Activated CD4-positive, alpha-beta T cell treated with anti-CD3 and anti-CD28 coated beads, Interleukin-2, amount 50 U/mL, for 16 hours (primary cell): ENCODE measurements around the gene ADAMTS17.

Source experiments
- DNase-seq: peaks from one replicate; pipeline ENCODE4 v3.0.0-alpha.2; 2020

The ADAMTS17 gene

GRCh38 chr15:100266166-100266565 lies 75.6 kb downstream of the ADAMTS17 start:
- no peak for DNase-seq

GRCh38 chr15:100265641-100266035 lies 76.1 kb downstream of the ADAMTS17 start:
- no peak for DNase-seq

- DNase-seq = no peak
Measured at GRCh38 chr15:100264994-100265640, 76.7 kb downstream of the ADAMTS17 start.

DNA sequence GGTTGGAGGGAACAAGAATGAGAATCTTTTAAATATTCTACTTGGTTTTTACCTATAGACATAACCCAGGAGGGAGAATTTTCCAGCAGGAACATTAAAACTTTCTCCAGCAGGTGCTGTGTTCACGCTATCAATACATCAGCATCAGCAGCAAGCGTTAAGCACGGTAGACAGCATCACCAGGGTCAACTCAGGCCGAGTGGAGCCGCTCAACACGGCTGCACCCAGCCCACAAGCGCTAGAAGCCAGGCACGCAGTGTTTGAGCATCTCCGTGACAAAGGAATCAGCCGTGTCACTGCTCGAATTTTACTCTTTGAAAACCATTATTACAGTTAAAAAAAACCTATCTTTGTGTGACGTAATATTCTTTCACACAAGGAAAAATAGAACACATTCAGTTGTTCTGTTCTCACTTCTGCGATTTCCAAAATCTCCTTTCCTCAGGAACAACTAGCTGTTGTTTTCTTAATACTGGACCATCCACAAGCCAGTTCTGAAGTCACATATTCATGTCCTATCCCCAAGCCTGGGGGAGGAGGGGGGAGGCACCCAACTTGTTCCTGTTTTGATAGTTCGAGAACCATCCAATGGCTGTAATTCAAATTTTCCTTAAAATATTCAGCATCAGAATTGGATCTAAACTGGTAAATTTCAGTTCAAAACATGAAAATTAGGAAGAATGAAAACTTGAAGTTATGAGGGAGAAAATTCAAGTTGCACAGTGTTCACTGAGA lies 77.9 kb downstream of the ADAMTS17 start:
- no peak for DNase-seq

DNA sequence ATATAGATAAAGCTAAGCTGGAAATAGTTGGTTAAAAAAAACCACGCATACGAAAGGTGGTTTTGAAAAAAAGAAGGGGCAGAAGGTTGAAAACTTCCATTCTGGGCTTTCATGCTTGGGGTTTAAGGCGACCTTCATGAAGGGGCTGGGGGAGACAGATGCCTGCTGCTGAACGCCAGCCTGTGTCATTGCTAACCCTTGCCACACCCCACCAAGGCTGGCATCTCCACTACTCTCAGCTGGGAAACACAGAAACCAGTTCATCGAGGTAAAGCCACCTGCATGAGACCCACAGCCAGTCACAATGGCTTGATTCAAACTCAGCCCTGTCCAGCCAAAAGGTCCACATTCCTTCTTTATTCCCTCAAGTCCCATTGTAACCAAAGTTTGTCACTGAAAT lies 78.7 kb downstream of the ADAMTS17 start:
- DNase-seq = no peak

DNA sequence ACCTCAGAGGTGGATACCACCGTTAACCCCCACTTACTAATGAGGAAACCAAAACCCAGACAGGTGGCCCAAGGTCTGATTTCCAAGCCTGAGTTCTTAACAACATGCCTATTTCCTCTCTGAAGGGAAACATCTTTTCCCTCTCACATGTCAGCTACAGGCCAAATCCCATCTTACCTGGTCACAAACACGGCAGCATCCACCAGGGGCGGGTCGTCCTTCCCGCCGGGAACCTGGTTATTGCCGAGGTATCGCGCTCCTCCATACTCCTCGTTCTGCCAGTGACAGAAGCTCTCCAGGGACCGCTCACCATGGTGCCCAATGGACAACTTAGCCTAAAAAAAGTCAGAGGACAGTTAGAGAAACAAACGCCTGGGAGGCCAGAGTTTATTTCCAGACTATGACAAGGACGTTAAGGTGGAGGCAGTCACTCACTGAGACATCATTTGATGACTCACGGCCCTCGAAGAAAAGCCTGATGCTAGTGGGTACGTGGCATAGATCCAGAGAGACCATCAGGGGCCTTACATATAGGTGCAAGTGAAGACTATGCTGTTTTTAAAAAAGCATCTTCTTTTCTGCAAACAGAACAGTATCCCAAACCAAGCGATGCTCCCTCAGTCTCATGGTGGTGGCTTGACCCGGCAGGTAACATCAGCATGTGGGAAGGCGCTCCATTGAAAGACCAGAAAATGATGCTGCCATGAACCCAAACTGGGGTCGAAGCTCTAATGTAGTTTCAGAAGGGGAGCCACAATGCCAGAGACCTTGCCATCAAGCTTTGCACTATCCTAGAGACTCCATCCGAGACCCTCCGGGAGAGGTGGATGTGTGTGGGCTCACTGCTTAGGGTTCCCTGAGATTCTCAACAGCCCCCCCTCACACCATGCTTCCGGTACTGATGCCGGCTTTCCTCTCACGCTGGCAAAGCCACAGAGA lies 80.2 kb downstream of the ADAMTS17 start:
- DNase-seq = no peak

GRCh38 chr15:100259266-100259665 lies 82.5 kb downstream of the ADAMTS17 start:
- DNase-seq = no peak

- no peak for DNase-seq
Measured at GRCh38 chr15:100256970-100257650, 84.7 kb downstream of the ADAMTS17 start.

DNA sequence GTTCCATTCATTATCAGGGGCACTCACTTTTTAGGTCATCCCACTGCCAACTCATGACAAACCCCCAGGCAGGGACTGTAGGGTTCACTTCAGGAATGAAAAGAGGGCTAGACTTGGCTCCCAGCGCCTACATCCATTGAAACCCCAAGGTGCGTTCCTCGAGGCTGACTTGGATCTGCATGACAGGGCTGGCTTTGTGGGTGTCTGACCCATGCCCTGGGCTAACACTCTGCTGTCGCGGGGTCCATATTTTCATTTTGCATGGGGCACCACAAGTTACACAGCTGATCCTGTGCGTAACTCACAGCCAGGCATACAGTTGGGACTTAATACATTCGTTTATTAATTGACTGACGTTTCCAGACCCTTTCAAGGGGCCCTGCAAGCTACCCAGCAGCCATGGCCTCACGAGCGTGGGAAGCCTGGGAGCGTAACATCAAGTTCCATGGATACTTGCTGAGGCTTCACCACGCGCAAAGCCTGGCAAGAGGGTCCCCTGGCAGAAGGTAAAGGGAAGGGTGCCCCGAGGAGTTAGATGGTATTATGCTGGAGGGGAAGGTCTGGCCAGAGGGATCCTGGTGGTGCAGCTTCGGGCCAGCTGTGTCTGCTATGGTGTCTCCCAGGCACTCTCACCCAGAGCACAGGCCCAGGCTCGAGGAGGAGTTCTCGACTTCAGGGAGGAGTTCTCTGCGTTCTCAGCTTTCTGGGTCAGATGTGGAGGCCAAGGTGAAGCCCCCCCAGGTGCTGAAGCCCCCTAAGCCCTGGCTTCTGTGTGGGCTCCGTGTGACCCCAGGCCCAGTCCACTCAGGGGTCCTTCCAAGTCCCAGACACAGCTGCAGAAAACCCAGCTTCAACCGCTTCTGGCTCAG lies 85.4 kb downstream of the ADAMTS17 start:
- no peak for DNase-seq

DNA sequence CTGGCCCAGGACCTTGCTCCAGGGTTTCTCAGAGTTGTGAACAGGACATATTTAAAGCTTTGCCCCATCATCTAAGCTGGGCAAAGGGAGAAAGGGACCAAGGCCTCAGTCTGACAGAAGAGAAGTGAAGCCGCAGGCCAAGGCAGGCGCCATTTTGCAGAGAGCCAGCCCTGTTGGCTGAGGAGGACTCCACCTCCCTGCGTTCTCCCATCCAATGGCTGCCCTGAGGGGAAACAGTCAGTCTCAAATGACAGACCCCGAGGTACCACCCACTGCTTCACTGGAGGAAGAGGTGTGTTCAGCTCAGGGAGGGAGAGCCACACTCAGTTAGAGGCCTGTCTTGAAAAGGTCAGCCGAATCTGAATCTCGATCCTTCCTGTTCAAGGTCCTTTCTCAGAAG lies 86.1 kb downstream of the ADAMTS17 start:
- DNase-seq = no peak

DNA sequence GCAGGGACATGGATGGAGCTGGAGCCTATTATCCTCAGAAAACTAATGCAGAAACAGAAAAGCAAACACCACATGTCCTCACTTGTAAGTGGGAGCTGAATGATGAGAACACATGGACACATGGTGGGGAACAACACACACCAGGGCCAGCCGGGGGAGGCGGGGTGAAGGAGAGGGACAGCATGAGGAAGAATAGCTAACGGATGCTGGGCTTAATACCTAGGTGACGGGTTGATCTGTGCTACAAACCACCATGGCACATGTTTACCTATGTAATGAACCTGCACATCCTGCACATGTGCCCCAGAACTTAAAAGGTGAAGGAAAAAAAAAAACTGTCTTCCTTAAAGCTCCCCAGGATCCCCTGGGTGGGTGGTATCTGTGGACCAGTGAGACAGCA lies 87.1 kb downstream of the ADAMTS17 start:
- no peak for DNase-seq

DNA sequence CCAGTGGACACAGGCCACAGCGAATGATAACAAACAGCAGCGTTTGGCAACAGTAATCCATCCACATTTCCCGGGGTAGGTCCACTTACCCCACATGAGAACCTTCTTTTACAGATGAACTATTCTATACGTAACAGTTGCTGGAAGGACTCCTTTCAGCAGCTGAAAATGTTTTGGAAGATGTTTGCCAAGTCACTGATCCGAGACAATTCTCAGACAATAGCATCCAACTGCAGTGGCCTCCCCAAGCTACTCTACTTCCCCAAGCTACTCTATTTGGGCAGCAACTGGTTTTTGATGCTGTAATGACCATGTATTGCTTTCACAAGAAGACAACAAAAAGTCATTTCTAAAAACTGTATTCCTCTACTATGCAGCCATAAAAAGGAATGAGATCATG lies 87.5 kb downstream of the ADAMTS17 start:
- DNase-seq = no peak

DNA sequence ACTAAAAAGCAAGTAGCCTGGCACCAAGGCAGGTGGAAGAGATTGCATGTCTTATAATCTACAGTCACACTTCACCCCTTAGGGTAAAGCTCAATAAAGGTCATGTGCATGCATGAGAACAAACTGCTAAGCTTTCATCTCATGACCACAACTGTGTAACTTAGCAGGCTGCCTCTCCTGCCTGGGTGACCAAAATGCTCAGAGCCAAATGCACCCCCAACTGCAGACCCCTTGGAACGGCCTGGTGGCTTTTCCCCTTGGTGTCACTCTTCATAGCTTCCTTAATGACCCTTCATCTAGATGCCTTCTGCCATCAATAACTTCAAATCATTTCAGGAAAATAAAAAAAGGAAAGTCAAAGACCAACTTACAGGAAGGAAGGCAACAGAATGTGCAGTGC lies 88.1 kb downstream of the ADAMTS17 start:
- DNase-seq = no peak

GRCh38 chr15:100252779-100253417 lies 88.9 kb downstream of the ADAMTS17 start:
- DNase-seq = no peak

GRCh38 chr15:100252359-100252758 lies 89.4 kb downstream of the ADAMTS17 start:
- DNase-seq = no peak

- DNase-seq = no peak
Measured at GRCh38 chr15:100250176-100250800, 91.5 kb downstream of the ADAMTS17 start.

DNA sequence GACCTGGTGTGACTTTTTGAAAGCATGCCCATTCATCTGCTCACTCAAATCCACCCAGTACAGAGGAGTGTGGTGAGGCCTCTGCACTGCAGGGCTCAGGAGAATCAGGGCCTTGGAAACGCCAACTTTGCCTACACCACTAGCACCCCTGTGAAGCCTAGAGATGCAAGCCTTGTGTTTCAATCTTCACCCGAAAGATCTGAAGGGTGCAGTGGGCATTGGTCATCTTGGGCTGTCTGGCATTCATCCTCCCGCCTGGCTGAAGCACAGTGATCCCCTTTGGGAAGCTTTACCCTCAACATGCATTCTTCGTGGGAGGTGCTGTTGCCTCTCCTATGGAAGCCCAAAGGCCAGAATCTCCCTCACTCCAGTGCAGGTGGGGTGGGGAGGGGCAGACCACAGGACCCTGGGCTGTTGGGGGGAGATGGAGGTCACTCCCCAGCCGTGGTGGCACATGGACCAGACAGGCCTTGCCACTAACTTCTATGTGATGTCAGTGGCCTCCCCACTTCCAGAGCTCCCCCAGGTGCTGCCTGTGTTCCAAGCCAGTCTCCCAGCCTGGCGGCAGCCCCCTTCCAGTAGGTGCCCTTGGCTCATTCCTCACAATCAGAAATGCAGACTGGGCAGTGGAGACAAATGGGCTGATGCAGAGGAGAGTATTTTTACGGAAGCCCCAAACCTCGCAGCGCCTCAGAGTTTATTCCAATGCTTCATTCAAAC lies 92.5 kb downstream of the ADAMTS17 start:
- no peak for DNase-seq

- DNase-seq = no peak
Measured at GRCh38 chr15:100248236-100248635, 93.5 kb downstream of the ADAMTS17 start.

DNA sequence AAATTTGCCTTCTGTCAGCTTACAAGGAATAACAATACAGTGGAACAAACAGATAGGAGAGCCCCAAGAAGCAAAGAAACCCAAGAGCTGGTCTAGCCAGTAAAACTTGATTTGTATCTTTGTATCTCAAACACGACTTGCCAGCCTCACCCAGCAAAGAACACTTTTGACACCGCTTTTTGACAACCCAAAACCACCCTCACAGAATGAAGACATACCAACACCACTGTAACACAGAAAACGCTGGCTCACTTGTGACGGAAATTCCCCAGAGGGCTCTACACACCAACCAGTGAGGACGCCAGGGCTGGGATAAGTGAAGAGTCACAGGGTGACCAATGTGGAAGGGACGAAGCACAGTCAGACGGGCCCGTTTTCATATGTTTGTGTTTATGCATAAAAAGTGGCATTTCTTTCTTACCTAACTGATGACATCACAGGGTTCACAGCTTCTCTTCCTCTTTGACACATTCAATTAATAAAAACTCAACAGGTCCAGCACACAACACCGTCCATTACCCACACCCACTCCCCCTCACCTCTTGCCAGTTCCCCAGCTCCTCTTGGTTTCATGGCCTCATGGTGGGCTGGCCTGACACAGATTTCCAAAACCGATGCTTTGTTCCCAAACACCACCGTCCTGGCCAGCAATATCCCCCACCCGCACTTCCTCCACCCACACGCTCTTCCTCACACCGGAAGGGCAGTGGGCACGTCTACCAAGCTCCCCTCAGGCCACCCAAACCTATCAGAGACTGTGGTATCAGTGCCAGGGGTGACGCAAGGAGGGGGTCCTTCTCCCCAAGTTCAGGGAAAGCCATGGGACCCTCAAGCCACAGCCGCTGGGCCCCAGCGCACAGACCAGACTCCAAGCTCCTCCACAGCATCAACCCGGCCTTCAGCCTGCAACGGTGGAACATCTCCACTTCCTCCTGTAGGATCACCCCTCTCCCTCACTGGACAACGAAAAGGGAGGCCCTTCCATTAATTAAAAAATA lies 94.2 kb downstream of the ADAMTS17 start:
- DNase-seq = no peak
